IPS-18a (cell line): Measurements from ENCODE around the gene ARHGAP6.
"Not testable (repeated sequence)": the region's sequence is repeated elsewhere in the genome, so short reads cannot be mapped to it uniquely, and the experiment has no call there.

ENCODE experiments used
- H3K27ac ChIP-seq: one replicate; pipeline ENCODE4 v1.5.1; 2013; ENCODE audit warnings: low read length
- H3K27me3 ChIP-seq: one replicate; pipeline ENCODE4 v1.6.1; 2013; ENCODE audit warnings: mild to moderate bottlenecking, low read length; ENCODE audit not compliant: control insufficient read depth, insufficient read depth
- H3K36me3 ChIP-seq: one replicate; pipeline ENCODE4 v1.6.1; 2013; ENCODE audit warnings: low read depth, low read length; ENCODE audit not compliant: control insufficient read depth
- H3K4me1 ChIP-seq: one replicate; pipeline ENCODE4 v1.6.1; 2013; ENCODE audit warnings: low read depth, low read length; ENCODE audit not compliant: control insufficient read depth
- H3K4me3 ChIP-seq: one replicate; pipeline ENCODE4 v1.5.1; 2013; ENCODE audit warnings: low read length
- H3K9ac ChIP-seq: one replicate; pipeline ENCODE4 v1.6.1; 2013; ENCODE audit warnings: mild to moderate bottlenecking, low read length, moderate library complexity
- H3K9me3 ChIP-seq: one replicate; pipeline ENCODE4 v1.6.1; 2013; ENCODE audit warnings: low read depth, low read length; ENCODE audit not compliant: control insufficient read depth

ARHGAP6 gene

GRCh38 chrX:11504234-11504633, 161.5 kb downstream of the ARHGAP6 start:
- no peaks in the 10 kb centered on the region for H3K9me3 ChIP-seq
- H3K4me1 ChIP-seq, result no peaks in the 10 kb centered on the region
- H3K27me3 ChIP-seq, result no peaks in the 10 kb centered on the region
- H3K4me3 ChIP-seq, result no peak overlapping the region
- no peak overlapping the region for H3K9ac ChIP-seq
- H3K27ac ChIP-seq, result no peak overlapping the region
- H3K36me3 ChIP-seq, result no peaks in the 10 kb centered on the region

GRCh38 chrX:11499076-11500044, 166.4 kb downstream of the ARHGAP6 start:
- Histone ChIP-seq H3K4me3 (no peak overlapping the region), H3K9ac (no peak overlapping the region), H3K27ac (no peak overlapping the region), H3K27me3 (no peaks in the 10 kb centered on the region), H3K9me3 (no peaks in the 10 kb centered on the region), H3K36me3 (no peaks in the 10 kb centered on the region), H3K4me1 (no peaks in the 10 kb centered on the region)

- H3K4me3 ChIP-seq, H3K27ac ChIP-seq, H3K9me3 ChIP-seq, H3K9ac ChIP-seq, H3K27me3 ChIP-seq, H3K36me3 ChIP-seq, H3K4me1 ChIP-seq: not testable (repeated sequence)
Observed at GRCh38 chrX:11491375-11491774, 174.3 kb downstream of the ARHGAP6 start.

- no peak overlapping the region for H3K9ac ChIP-seq
Observed at GRCh38 chrX:11484290-11484689, 181.4 kb downstream of the ARHGAP6 start.

GRCh38 chrX:11481035-11481434, 184.7 kb downstream of the ARHGAP6 start:
- peaks cover 36% of the 10 kb centered on the region for H3K4me1 ChIP-seq
- no peaks in the 10 kb centered on the region for H3K27me3 ChIP-seq
- no peak overlapping the region for H3K27ac ChIP-seq
- H3K4me3 ChIP-seq, result no peak overlapping the region
- H3K9me3 ChIP-seq, result no peaks in the 10 kb centered on the region
- no peak overlapping the region for H3K9ac ChIP-seq
- H3K36me3 ChIP-seq, result no peaks in the 10 kb centered on the region

More at GRCh38 chrX:11484290-11484689, 181.4 kb downstream of the ARHGAP6 start:
- Histone ChIP-seq H3K4me1 (peaks cover 23% of the 10 kb centered on the region), H3K36me3 (no peaks in the 10 kb centered on the region), H3K27ac (no peak overlapping the region), H3K9me3 (no peaks in the 10 kb centered on the region), H3K4me3 (no peak overlapping the region), H3K27me3 (no peaks in the 10 kb centered on the region)

GRCh38 chrX:11480626-11481025, 185.1 kb downstream of the ARHGAP6 start:
- Histone ChIP-seq H3K4me3 (no peak overlapping the region), H3K27ac (no peak overlapping the region), H3K36me3 (no peaks in the 10 kb centered on the region), H3K9me3 (no peaks in the 10 kb centered on the region), H3K27me3 (no peaks in the 10 kb centered on the region), H3K4me1 (peaks cover 34% of the 10 kb centered on the region), H3K9ac (no peak overlapping the region)

GRCh38 chrX:11478911-11479310, 186.8 kb downstream of the ARHGAP6 start:
- peaks cover 33% of the 10 kb centered on the region for H3K4me1 ChIP-seq
- H3K9me3 ChIP-seq, result no peaks in the 10 kb centered on the region
- no peak overlapping the region for H3K4me3 ChIP-seq
- no peak overlapping the region for H3K9ac ChIP-seq
- no peaks in the 10 kb centered on the region for H3K27me3 ChIP-seq
- H3K36me3 ChIP-seq, result no peaks in the 10 kb centered on the region
- H3K27ac ChIP-seq, result no peak overlapping the region

GRCh38 chrX:11478026-11478425, 187.7 kb downstream of the ARHGAP6 start:
- H3K4me3 ChIP-seq, result no peak overlapping the region
- no peaks in the 10 kb centered on the region for H3K27me3 ChIP-seq
- H3K9ac ChIP-seq, result no peak overlapping the region
- H3K27ac ChIP-seq, result no peak overlapping the region
- no peaks in the 10 kb centered on the region for H3K36me3 ChIP-seq
- H3K4me1 ChIP-seq, result peaks cover 33% of the 10 kb centered on the region
- no peaks in the 10 kb centered on the region for H3K9me3 ChIP-seq

GRCh38 chrX:11474576-11474975, 191.1 kb downstream of the ARHGAP6 start:
- no peaks in the 10 kb centered on the region for H3K36me3 ChIP-seq
- no peak overlapping the region for H3K4me3 ChIP-seq
- no peaks in the 10 kb centered on the region for H3K27me3 ChIP-seq
- no peaks in the 10 kb centered on the region for H3K9me3 ChIP-seq
- H3K4me1 ChIP-seq, result peaks cover 15% of the 10 kb centered on the region
- no peak overlapping the region for H3K27ac ChIP-seq
- no peak overlapping the region for H3K9ac ChIP-seq

- no peak overlapping the region for H3K9ac ChIP-seq
- H3K36me3 ChIP-seq, result no peaks in the 10 kb centered on the region
- H3K27ac ChIP-seq, result no peak overlapping the region
- H3K4me1 ChIP-seq, result peaks cover 10% of the 10 kb centered on the region
- H3K4me3 ChIP-seq, result no peak overlapping the region
- no peaks in the 10 kb centered on the region for H3K27me3 ChIP-seq
- H3K9me3 ChIP-seq, result no peaks in the 10 kb centered on the region
Observed at GRCh38 chrX:11474021-11474420, 191.7 kb downstream of the ARHGAP6 start.

- Histone ChIP-seq H3K9me3 (no peaks in the 10 kb centered on the region), H3K4me1 (no peaks in the 10 kb centered on the region), H3K9ac (no peak overlapping the region), H3K36me3 (no peaks in the 10 kb centered on the region), H3K4me3 (no peak overlapping the region), H3K27me3 (no peaks in the 10 kb centered on the region), H3K27ac (no peak overlapping the region)
Observed at GRCh38 chrX:11472879-11473278, 192.8 kb downstream of the ARHGAP6 start.

- H3K27me3 ChIP-seq, result no peaks in the 10 kb centered on the region
- H3K27ac ChIP-seq, result no peak overlapping the region
- no peak overlapping the region for H3K4me3 ChIP-seq
- no peak overlapping the region for H3K9ac ChIP-seq
- H3K4me1 ChIP-seq, result no peaks in the 10 kb centered on the region
- H3K9me3 ChIP-seq, result no peaks in the 10 kb centered on the region
- no peaks in the 10 kb centered on the region for H3K36me3 ChIP-seq
Observed at GRCh38 chrX:11472381-11472780, 193.3 kb downstream of the ARHGAP6 start.
